CD4-positive, alpha-beta T cell (primary cell): ENCODE measurements around the gene CASTOR1. TPM values are rescaled to one million over a fixed set of nuclear protein-coding genes. Genes with fewer than 3 reads are reported as not detected.
A peak's percentile ranks its signal among the peaks of the same experiment; 100 is the strongest.

ENCODE experiments used
- ATAC-seq: fragments of 200-7000 bp; cut with Tn5 transposase; one replicate; pipeline ENCODE4 v1.10.0; 2022; ENCODE audit warnings: mild to moderate bottlenecking; ENCODE audit not compliant: poor library complexity
- CTCF ChIA-PET: fragments of 350-600 bp; sonication (Branson Sonifier 250); formaldehyde crosslinking; loops from one replicate; lab custom pipeline; 2021; ENCODE audit warnings: antibody characterized with exemption, inconsistent platforms; lab: Charles Lee
- POLR2A ChIA-PET: fragments of 350-600 bp; sonication (Branson Sonifier 250); formaldehyde crosslinking; loops from one replicate; lab custom pipeline; 2021; ENCODE audit warnings: antibody characterized with exemption, inconsistent platforms; lab: Charles Lee
- DNase-seq, 14 experiments: peaks; one replicate each; pipeline ENCODE4 v3.0.0-alpha.2; 2013 to 2020; ENCODE audit warnings: mixed read lengths in 2 of 14
- H3K27ac ChIP-seq, 2 donors: one replicate each; pipeline versions ENCODE4 v1.5.1 to v1.7.0; 2013; ENCODE audit warnings: low read length in 2 of 2, low read depth in 1 of 2, mild to moderate bottlenecking in 1 of 2
- H3K27me3 ChIP-seq, 2 experiments: 1 replicate in 1 of 2; 2 replicates in 1 of 2; pipeline versions ENCODE4 v1.6.1 to v1.7.0; 2013; ENCODE audit warnings: low read length in 2 of 2, control low read depth in 1 of 2, mild to moderate bottlenecking in 1 of 2, moderate library complexity in 1 of 2; ENCODE audit not compliant: insufficient read depth in 2 of 2, control insufficient read depth in 1 of 2
- H3K36me3 ChIP-seq: one replicate; pipeline ENCODE4 v1.6.1; 2013; ENCODE audit warnings: low read length, control low read depth; ENCODE audit not compliant: insufficient read depth
- H3K4me1 ChIP-seq: one replicate; pipeline ENCODE4 v1.6.1; 2013; ENCODE audit warnings: low read length, control low read depth; ENCODE audit not compliant: insufficient read depth
- H3K4me3 ChIP-seq: one replicate; pipeline ENCODE4 v1.5.1; 2013; ENCODE audit warnings: mild to moderate bottlenecking, low read length, moderate library complexity
- H3K9me3 ChIP-seq, 2 experiments: 1 replicate in 1 of 2; 2 replicates in 1 of 2; pipeline versions ENCODE4 v1.6.1 to v1.7.0; 2013; ENCODE audit warnings: low read length in 2 of 2, mild to moderate bottlenecking in 2 of 2, control low read depth in 1 of 2, moderate library complexity in 1 of 2; ENCODE audit not compliant: control insufficient read depth in 1 of 2, insufficient read depth in 1 of 2
- H3K27ac Mint-ChIP-seq: one replicate; pipeline ENCODE4 v1.8.0; 2020; ENCODE audit warnings: mixed read lengths
- H3K27me3 Mint-ChIP-seq: one replicate; pipeline ENCODE4 v1.8.0; 2021; ENCODE audit warnings: mixed read lengths
- H3K36me3 Mint-ChIP-seq: one replicate; pipeline ENCODE4 v1.8.0; 2021; ENCODE audit warnings: low read depth, mixed read lengths
- H3K4me1 Mint-ChIP-seq: one replicate; pipeline ENCODE4 v1.8.0; 2021; ENCODE audit warnings: low read depth, mixed read lengths
- H3K4me3 Mint-ChIP-seq: one replicate; pipeline ENCODE4 v1.8.0; 2020; ENCODE audit warnings: mild to moderate bottlenecking, mixed read lengths
- H3K9me3 Mint-ChIP-seq: one replicate; pipeline ENCODE4 v1.8.0; 2020; ENCODE audit warnings: mixed read lengths
- CTCF ChIP-seq: fragments of 200-600 bp; IDR thresholded peaks from one replicate; pipeline ENCODE4 v1.8.0; 2022; ENCODE audit warnings: antibody characterized with exemption, mild to moderate bottlenecking
- intact Hi-C, 2 experiments: fragments of 100-400 bp; cut with DNase I in 1 of 2; cut with micrococcal nuclease in 1 of 2; formaldehyde crosslinking; loops; one replicate each; pipeline versions ENCODE4 v1.15.1 to v1.9.0; 2023 to 2025; cut with DNase I, micrococcal nuclease
- total RNA-seq, 174 experiments: library from RNA in 2 of 174; stranded (reverse) in 2 of 174; gene quantifications; one replicate each; pipeline ENCODE4 v1.2.3 and lab custom pipeline; 2021 to 2026

CASTOR1 gene
- total RNA-seq, 2 experiments from 2014 or later, result 7.9 to 8.8 TPM

- intact Hi-C loops, result loop anchor here in 1 of 2 experiments (2.0 kb wide), 2 partner anchors 153 to 165 kb away; no protein-coding TSS in a partner anchor
- H3K27me3 Mint-ChIP-seq, result no peaks in the 10 kb centered on the region
- ChIA-PET CTCF (interaction anchor here (1.6 to 3.2 kb wide), 2 partner anchors 25 to 26 kb away, joined by 12 to 28 read pairs; no protein-coding TSS in a partner anchor), POLR2A (interaction anchor here (2.2 kb wide), 1 partner anchor 26 kb away, joined by 11 read pairs; no protein-coding TSS in a partner anchor)
- no peaks in the 10 kb centered on the region for H3K9me3 ChIP-seq
- H3K36me3 ChIP-seq, result peaks cover 18% of the 10 kb centered on the region
- H3K9me3 Mint-ChIP-seq, result no peaks in the 10 kb centered on the region
- peaks cover 14% of the 10 kb centered on the region for H3K36me3 Mint-ChIP-seq
- H3K4me1 Mint-ChIP-seq, result peaks cover 38% of the 10 kb centered on the region
- H3K4me1 ChIP-seq, result peaks cover 50% of the 10 kb centered on the region
- no peak overlapping the region for H3K27ac Mint-ChIP-seq
- ATAC-seq (no peak), DNase-seq (no peak)
- H3K4me3 ChIP-seq, result no peak overlapping the region
- H3K27me3 ChIP-seq, result no peaks in the 10 kb centered on the region
- no peak for TF ChIP-seq CTCF
- no peak overlapping the region for H3K4me3 Mint-ChIP-seq
- no peak overlapping the region for H3K27ac ChIP-seq
Observed at GRCh38 chr22:30262112-30262511, 27.2 kb downstream of the CASTOR1 start.

- H3K36me3 ChIP-seq, result peaks cover 18% of the 10 kb centered on the region
- no peaks in the 10 kb centered on the region for H3K27me3 ChIP-seq
- no peak overlapping the region for H3K4me3 ChIP-seq
- TF ChIP-seq CTCF, result no peak
- ChIA-PET POLR2A (no interaction called here), CTCF (interaction anchor here (1.6 kb wide), 1 partner anchor 27 kb away, joined by 12 read pairs; no protein-coding TSS in a partner anchor)
- H3K36me3 Mint-ChIP-seq, result peaks cover 9% of the 10 kb centered on the region
- no peak overlapping the region for H3K27ac ChIP-seq
- no peak for ATAC-seq
- H3K27me3 Mint-ChIP-seq, result no peaks in the 10 kb centered on the region
- peaks cover 31% of the 10 kb centered on the region for H3K4me1 Mint-ChIP-seq
- peak in 2 of 14 experiments; percentile 41 to 53 for DNase-seq
- no peak overlapping the region for H3K4me3 Mint-ChIP-seq
- H3K4me1 ChIP-seq, result peaks cover 40% of the 10 kb centered on the region
- no peak overlapping the region for H3K27ac Mint-ChIP-seq
- no peaks in the 10 kb centered on the region for H3K9me3 Mint-ChIP-seq
- no peaks in the 10 kb centered on the region for H3K9me3 ChIP-seq
- intact Hi-C loops, result no loop called here
Observed at GRCh38 chr22:30261134-30261533, 28.2 kb downstream of the CASTOR1 start.

DNA sequence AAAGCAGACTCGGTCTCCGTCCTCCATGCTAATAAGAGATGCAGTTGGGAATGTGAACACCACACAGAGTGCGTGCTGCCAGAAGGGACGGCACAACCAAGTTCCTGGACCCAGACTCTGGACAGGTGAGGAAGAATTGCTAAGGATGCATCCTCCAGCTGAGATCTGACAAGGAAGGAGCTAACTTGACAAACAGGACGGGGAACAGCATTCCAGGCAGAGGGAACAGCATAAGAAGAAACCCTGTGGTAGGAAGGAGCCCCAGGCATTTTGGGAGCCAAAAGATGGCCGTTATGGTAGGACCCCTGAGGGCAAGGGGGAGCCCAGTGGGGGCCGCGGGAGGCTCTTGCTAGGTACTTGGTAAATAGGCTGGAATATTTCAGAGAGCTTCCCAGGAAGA lies 28.6 kb downstream of the CASTOR1 start:
- Mint-ChIP-seq H3K4me1 (peaks cover 27% of the 10 kb centered on the region), H3K36me3 (peaks cover 5% of the 10 kb centered on the region), H3K4me3 (no peak overlapping the region), H3K27ac (no peak overlapping the region), H3K9me3 (no peaks in the 10 kb centered on the region), H3K27me3 (no peaks in the 10 kb centered on the region)
- H3K36me3 ChIP-seq, result peaks cover 18% of the 10 kb centered on the region
- no peak for TF ChIP-seq CTCF
- intact Hi-C loops, result no loop called here
- ChIA-PET POLR2A (no interaction called here), CTCF (interaction anchor here (1.6 kb wide), 1 partner anchor 27 kb away, joined by 12 read pairs; no protein-coding TSS in a partner anchor)
- no peak overlapping the region for H3K4me3 ChIP-seq
- no peaks in the 10 kb centered on the region for H3K27me3 ChIP-seq
- H3K9me3 ChIP-seq, result no peaks in the 10 kb centered on the region
- no peak overlapping the region for H3K27ac ChIP-seq
- peaks cover 36% of the 10 kb centered on the region for H3K4me1 ChIP-seq
- no peak for DNase-seq
- no peak for ATAC-seq
